Endothelial cell of umbilical vein (primary cell): ENCODE results near the gene CNTN5. TPM values are rescaled to one million over a fixed set of nuclear protein-coding genes. Genes with fewer than 3 reads are reported as not detected.

Source experiments
- BruUV-seq: library from RNA; stranded (reverse); fragments of 400-500 nt; replicated peaks from 2 replicates; lab custom pipeline; 2021; lab: Mats Ljungman, UMichigan
- CTCF ChIA-PET: fragments of 300-600, 350-600 bp; sonication (Branson Sonifier 250); formaldehyde crosslinking; loops from one replicate; lab custom pipeline; 2021; ENCODE audit warnings: antibody characterized with exemption, inconsistent platforms; lab: Charles Lee
- POLR2A ChIA-PET: fragments of 300-600, 350-600 bp; sonication (Branson Sonifier 250); formaldehyde crosslinking; loops from one replicate; lab custom pipeline; 2021; ENCODE audit warnings: antibody characterized with exemption, inconsistent platforms; lab: Charles Lee
- DNase-seq: peaks from one replicate; pipeline ENCODE4 v3.0.0-alpha.2; 2011; ENCODE audit warnings: low read depth, low spot score
- FAIRE-seq: peaks from 2 replicates; lab custom pipeline; 2011; peaks lifted over from hg19 to GRCh38; lab: Jason Lieb, UNC
- H2AFZ ChIP-seq: 2 replicates; pipeline ENCODE4 v1.6.0; 2012; ENCODE audit warnings: low read depth, low read length, control low read depth, inconsistent platforms
- H3K27ac ChIP-seq: 2 replicates; pipeline ENCODE4 v1.5.1; 2011; ENCODE audit warnings: low read depth, mild to moderate bottlenecking, control low read depth, low read length, moderate library complexity; ENCODE audit not compliant: insufficient read depth
- H3K27me3 ChIP-seq, 2 experiments: 2 replicates each; pipeline versions ENCODE4 v1.6.0 to v1.6.1; 2011; ENCODE audit warnings: low read length in 2 of 2, mixed read lengths in 1 of 2; ENCODE audit not compliant: control insufficient read depth in 2 of 2, insufficient read depth in 2 of 2
- H3K36me3 ChIP-seq, 2 experiments: 2 replicates in 1 of 2; 3 replicates in 1 of 2; pipeline ENCODE4 v1.5.1; 2011; ENCODE audit warnings: low read length in 2 of 2, mild to moderate bottlenecking in 1 of 2, moderate library complexity in 1 of 2; ENCODE audit not compliant: control insufficient read depth in 2 of 2, insufficient read depth in 2 of 2; ENCODE audit errors: extremely low read depth in 1 of 2
- H3K4me1 ChIP-seq: 3 replicates; pipeline ENCODE4 v1.5.1; 2011; ENCODE audit warnings: mild to moderate bottlenecking, low read length; ENCODE audit not compliant: control insufficient read depth, insufficient read depth; ENCODE audit errors: extremely low read depth
- H3K4me2 ChIP-seq: 2 replicates; pipeline ENCODE4 v1.6.1; 2011; ENCODE audit warnings: low read length, control low read depth, mixed read lengths; ENCODE audit not compliant: insufficient read depth
- H3K4me3 ChIP-seq, 3 experiments: fragments of 200-600 bp in 1 of 3; sonication (generic), shearing (Covaris generic) in 1 of 3; replicated peaks in 1 of 3; 2 replicates each; pipeline ENCODE4 v1.5.1; 2011 to 2016; ENCODE audit warnings: control low read depth in 3 of 3, low read length in 3 of 3, mild to moderate bottlenecking in 2 of 3, inconsistent platforms in 1 of 3, low read depth in 1 of 3, moderate library complexity in 1 of 3; ENCODE audit not compliant: insufficient read depth in 1 of 3
- H3K79me2 ChIP-seq: 2 replicates; pipeline ENCODE4 v1.6.0; 2012; ENCODE audit warnings: low read length, inconsistent platforms; ENCODE audit not compliant: control insufficient read depth, insufficient read depth
- H3K9ac ChIP-seq: replicated peaks from 2 replicates; pipeline ENCODE3; 2011; ENCODE audit warnings: low read length, control low read depth; ENCODE audit not compliant: insufficient read depth; ENCODE audit errors: extremely low read depth
- H3K9me1 ChIP-seq: replicated peaks from 3 replicates; pipeline ENCODE4 v1.6.0; 2011; ENCODE audit warnings: mild to moderate bottlenecking, low read length; ENCODE audit not compliant: control insufficient read depth, insufficient read depth; ENCODE audit errors: extremely low read depth
- H3K9me3 ChIP-seq: replicated peaks from 2 replicates; pipeline ENCODE4 v1.5.1; 2012; ENCODE audit warnings: low read length, inconsistent platforms; ENCODE audit not compliant: control insufficient read depth, insufficient read depth
- H4K20me1 ChIP-seq: replicated peaks from 2 replicates; pipeline ENCODE3; 2011; ENCODE audit warnings: mild to moderate bottlenecking, low read length; ENCODE audit not compliant: control insufficient read depth, insufficient read depth; ENCODE audit errors: extremely low read depth
- EZH2 ChIP-seq: IDR thresholded peaks from 2 replicates; pipeline ENCODE4 v1.6.1; 2012; ENCODE audit warnings: borderline replicate concordance, low read depth, mild to moderate bottlenecking, moderate library complexity, low read length, inconsistent platforms; ENCODE audit not compliant: severe bottlenecking
- FOS ChIP-seq: IDR thresholded peaks from 2 replicates; pipeline ENCODE4 v1.6.1; 2011; ENCODE audit warnings: mild to moderate bottlenecking, low read length, moderate library complexity, borderline replicate concordance; ENCODE audit not compliant: insufficient read depth
- GATA2 ChIP-seq: IDR thresholded peaks from 2 replicates; pipeline ENCODE4 v1.7.0; 2011; ENCODE audit warnings: low read depth, mild to moderate bottlenecking, moderate library complexity, mixed read lengths, low read length; ENCODE audit not compliant: insufficient read length, insufficient read depth
- JUN ChIP-seq: IDR thresholded peaks from 2 replicates; pipeline ENCODE4 v1.6.1; 2011; ENCODE audit warnings: borderline replicate concordance, low read depth; ENCODE audit not compliant: insufficient read length, insufficient read depth
- MYC ChIP-seq: IDR thresholded peaks from one replicate; pipeline ENCODE4 v1.6.1; 2011; ENCODE audit warnings: mild to moderate bottlenecking, low read depth, low read length
- POLR2A ChIP-seq: IDR thresholded peaks from 2 replicates; pipeline ENCODE4 v1.6.1; 2012; ENCODE audit warnings: low read depth, mild to moderate bottlenecking, control low read depth, low read length
- POLR2AphosphoS5 ChIP-seq: IDR thresholded peaks from 2 replicates; pipeline ENCODE4 v1.6.1; 2012; ENCODE audit warnings: low read depth, mild to moderate bottlenecking, control low read depth, low read length, moderate library complexity; ENCODE audit not compliant: insufficient read depth
- dilution Hi-C: fragments of 300-500 bp; cut with MboI; formaldehyde crosslinking; loops from one replicate; pipeline ENCODE4 v1.15.0; 2019; ENCODE audit warnings: low sequenced_read_pairs; ENCODE audit not compliant: extremely low pct_ligation_motif_present
- intact Hi-C: fragments of 100-400 bp; cut with micrococcal nuclease; formaldehyde crosslinking; loops from one replicate; pipeline ENCODE4 v1.10.0; 2022
- polyA plus RNA-seq, 4 experiments: library from polyadenylated mRNA; depleted of rRNA in 3 of 4; stranded (reverse) in 3 of 4; unstranded in 1 of 4; fragments of >200 nt; gene quantifications; 2 replicates each; pipeline versions ENCODE4 v1.2.1 to v1.2.3, GENCODE V29; 2011 to 2012; ENCODE audit warnings: missing spikeins in 1 of 4
- total RNA-seq: library from RNA; stranded (reverse); gene quantifications from 2 replicates; pipeline ENCODE4 v1.2.3, GENCODE V29; 2021
- TF ChIP-seq, protein P1 (sequence below), 2 donors: IDR thresholded peaks; 1 replicate in 1 of 2; 2 replicates in 1 of 2; pipeline ENCODE4 v1.5.1; 2011; ENCODE audit warnings: low read length in 2 of 2, mild to moderate bottlenecking in 2 of 2, moderate library complexity in 2 of 2, control low read depth in 1 of 2, inconsistent platforms in 1 of 2, low read depth in 1 of 2; ENCODE audit not compliant: insufficient read depth in 1 of 2; ENCODE audit errors: extremely low read depth in 1 of 2
- TF ChIP-seq, protein P2 (sequence below): IDR thresholded peaks from 2 replicates; pipeline ENCODE4 v1.6.1; 2011; ENCODE audit not compliant: insufficient read depth, insufficient read length

CNTN5 gene
- total and polyA plus RNA-seq, 2 donors (not counting 3 experiments of a cell fraction or from before 2014, with no cell fraction given) = not detected

DNA sequence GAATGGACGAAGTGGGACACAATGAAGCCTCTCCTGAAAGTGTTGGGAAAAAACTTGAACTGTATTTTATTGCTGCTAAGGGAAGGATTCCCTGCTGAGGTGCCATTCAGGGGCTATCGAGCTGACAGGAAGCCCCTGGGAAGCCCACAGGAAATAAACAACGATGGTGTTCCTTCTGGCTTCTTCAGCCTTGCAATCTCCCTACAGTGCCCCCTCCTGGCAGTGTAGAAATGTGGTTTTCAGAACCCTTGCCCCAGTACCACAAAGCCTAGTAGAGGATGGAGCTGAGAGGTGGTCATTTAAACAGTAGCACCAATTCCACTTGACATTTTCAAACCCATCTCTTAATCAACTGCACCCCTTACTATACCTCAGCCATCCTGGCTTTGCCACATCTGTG is 989.6 kb downstream of the CNTN5 start:
- DNase-seq (no peak), FAIRE-seq (no peak)
- intact Hi-C loops (no loop called here), dilution Hi-C loops (no loop called here)
- Histone ChIP-seq H3K36me3 (no peaks in the 10 kb centered on the region), H3K4me1 (no peaks in the 10 kb centered on the region), H3K4me3 (no peak overlapping the region), H3K4me2 (no peak overlapping the region), H3K79me2 (no peaks in the 10 kb centered on the region), H2AFZ (no peak overlapping the region), H3K27me3 (no peaks in the 10 kb centered on the region), H3K9me3 (peaks cover 2% of the 10 kb centered on the region), H3K27ac (no peak overlapping the region), H3K9me1 (no peaks in the 10 kb centered on the region), H3K9ac (no peak overlapping the region), H4K20me1 (no peaks in the 10 kb centered on the region)
- ChIA-PET CTCF (no interaction called here), POLR2A (no interaction called here)
- TF ChIP-seq FOS (no peak), POLR2AphosphoS5 (no peak), GATA2 (no peak), JUN (no peak), POLR2A (no peak), EZH2 (no peak), MYC (no peak)
- TF ChIP-seq, protein P1, sequence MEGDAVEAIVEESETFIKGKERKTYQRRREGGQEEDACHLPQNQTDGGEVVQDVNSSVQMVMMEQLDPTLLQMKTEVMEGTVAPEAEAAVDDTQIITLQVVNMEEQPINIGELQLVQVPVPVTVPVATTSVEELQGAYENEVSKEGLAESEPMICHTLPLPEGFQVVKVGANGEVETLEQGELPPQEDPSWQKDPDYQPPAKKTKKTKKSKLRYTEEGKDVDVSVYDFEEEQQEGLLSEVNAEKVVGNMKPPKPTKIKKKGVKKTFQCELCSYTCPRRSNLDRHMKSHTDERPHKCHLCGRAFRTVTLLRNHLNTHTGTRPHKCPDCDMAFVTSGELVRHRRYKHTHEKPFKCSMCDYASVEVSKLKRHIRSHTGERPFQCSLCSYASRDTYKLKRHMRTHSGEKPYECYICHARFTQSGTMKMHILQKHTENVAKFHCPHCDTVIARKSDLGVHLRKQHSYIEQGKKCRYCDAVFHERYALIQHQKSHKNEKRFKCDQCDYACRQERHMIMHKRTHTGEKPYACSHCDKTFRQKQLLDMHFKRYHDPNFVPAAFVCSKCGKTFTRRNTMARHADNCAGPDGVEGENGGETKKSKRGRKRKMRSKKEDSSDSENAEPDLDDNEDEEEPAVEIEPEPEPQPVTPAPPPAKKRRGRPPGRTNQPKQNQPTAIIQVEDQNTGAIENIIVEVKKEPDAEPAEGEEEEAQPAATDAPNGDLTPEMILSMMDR (IDR thresholded peaks at IDR 0.05; ENCODE audit: extremely low read depth in 1 of 2, insufficient read depth in 1 of 2, low read depth in 1 of 2, low read length in 2 of 2) = no peak
- TF ChIP-seq, protein P2, sequence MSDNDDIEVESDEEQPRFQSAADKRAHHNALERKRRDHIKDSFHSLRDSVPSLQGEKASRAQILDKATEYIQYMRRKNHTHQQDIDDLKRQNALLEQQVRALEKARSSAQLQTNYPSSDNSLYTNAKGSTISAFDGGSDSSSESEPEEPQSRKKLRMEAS = no peak
- BruUV-seq = no TSS peak
